ENCODE data around the gene FHIT. TPM values are rescaled to one million over a fixed set of nuclear protein-coding genes. Genes with fewer than 3 reads are reported as not detected.

FHIT gene
- total and polyA plus RNA-seq, 4 donors, result 6.9 to 16.5 (median 9.9) TPM

DNA sequence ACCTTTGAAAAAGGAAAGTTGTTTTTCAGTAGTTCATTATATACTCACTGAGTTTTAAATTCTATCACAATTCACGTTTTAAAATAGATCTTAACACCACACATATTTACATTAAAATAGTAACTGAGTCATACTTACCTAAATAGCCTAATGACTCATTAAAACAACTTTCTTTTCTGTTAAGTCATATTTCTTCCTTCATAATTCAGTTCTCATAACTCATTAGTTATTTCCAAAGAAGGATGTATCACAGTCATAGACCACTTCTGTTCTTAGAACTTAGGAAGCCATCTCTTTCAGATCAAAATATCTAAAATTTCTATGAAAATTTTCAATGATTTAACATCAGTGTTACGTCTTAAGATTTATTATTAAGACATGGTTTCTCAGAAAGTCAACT, 885.9 kb downstream of the FHIT start:
- H3K27me3 ChIP-seq (ENCODE audit: control insufficient read depth, insufficient read depth, low read length), result no peaks in the 10 kb centered on the region
- no peaks in the 10 kb centered on the region for H3K4me1 ChIP-seq (ENCODE audit: control insufficient read depth, insufficient read depth, low read length)
- no peaks in the 10 kb centered on the region for H3K9me3 ChIP-seq (ENCODE audit: control insufficient read depth, insufficient read depth, low read length)
- no peak overlapping the region for H3K27ac ChIP-seq (ENCODE audit: low read depth, low read length)
- DNase-seq (ENCODE audit: low read depth in 4 of 6, low spot score in 6 of 6), result no peak
- H3K4me3 ChIP-seq (ENCODE audit: low read depth, low read length), result no peak overlapping the region
- H3K36me3 ChIP-seq (ENCODE audit: control insufficient read depth, insufficient read depth, low read length), result no peaks in the 10 kb centered on the region
- WGBS (ENCODE audit: insufficient coverage), result no CpG with 5 or more reads among the region's 2 CpGs

DNA sequence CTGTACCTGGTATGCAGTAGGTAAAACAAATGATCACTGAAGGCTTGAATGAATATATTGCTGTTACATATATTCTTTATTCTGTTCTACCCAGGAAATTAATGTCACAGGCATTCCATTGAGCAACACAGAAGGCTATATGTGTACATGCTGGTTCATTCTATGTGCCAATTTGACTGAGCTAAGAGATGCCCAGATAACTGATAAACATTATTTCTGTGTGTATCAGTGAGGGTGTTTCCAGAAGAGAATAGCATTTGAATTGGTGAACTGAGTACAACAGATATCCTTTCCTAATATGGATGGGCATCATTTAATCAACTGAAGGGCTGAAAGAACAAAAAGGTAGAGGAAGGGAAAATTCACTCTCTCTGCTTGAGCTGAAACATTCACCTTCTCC, 886.8 kb downstream of the FHIT start:
- Histone ChIP-seq H3K9me3 (ENCODE audit: control insufficient read depth, insufficient read depth, low read length) (no peaks in the 10 kb centered on the region), H3K27ac (ENCODE audit: low read depth, low read length) (no peak overlapping the region), H3K4me3 (ENCODE audit: low read depth, low read length) (no peak overlapping the region), H3K36me3 (ENCODE audit: control insufficient read depth, insufficient read depth, low read length) (no peaks in the 10 kb centered on the region), H3K27me3 (ENCODE audit: control insufficient read depth, insufficient read depth, low read length) (no peaks in the 10 kb centered on the region), H3K4me1 (ENCODE audit: control insufficient read depth, insufficient read depth, low read length) (no peaks in the 10 kb centered on the region)
- DNase-seq (ENCODE audit: low read depth in 4 of 6, low spot score in 6 of 6), result no peak

DNA sequence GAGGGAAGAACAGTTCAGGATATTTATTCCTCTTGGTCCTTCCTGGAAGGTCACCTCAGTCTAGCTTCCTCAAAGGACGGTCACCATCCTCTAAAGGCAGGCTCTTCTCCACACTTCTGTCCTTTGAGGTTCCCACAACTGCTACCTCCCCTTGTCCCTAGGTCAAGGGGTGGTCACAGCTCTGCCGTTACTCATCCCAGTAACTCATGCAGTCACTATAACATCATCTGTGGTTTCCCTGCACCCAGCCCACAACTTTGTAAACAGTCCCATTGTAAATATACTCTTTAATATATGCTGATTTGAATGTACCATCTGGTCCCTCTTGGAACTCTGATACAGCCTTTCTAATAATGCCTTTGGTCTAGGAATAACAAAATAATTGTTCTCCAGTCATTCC, 887.4 kb downstream of the FHIT start:
- peak in 1 of 6 donors; percentile 5 for DNase-seq (ENCODE audit: low read depth in 4 of 6, low spot score in 6 of 6)
- Histone ChIP-seq H3K4me3 (ENCODE audit: low read depth, low read length) (no peak overlapping the region), H3K27me3 (ENCODE audit: control insufficient read depth, insufficient read depth, low read length) (no peaks in the 10 kb centered on the region), H3K4me1 (ENCODE audit: control insufficient read depth, insufficient read depth, low read length) (no peaks in the 10 kb centered on the region), H3K36me3 (ENCODE audit: control insufficient read depth, insufficient read depth, low read length) (no peaks in the 10 kb centered on the region), H3K9me3 (ENCODE audit: control insufficient read depth, insufficient read depth, low read length) (no peaks in the 10 kb centered on the region), H3K27ac (ENCODE audit: low read depth, low read length) (no peak overlapping the region)
- WGBS (ENCODE audit: insufficient coverage), result 87% methylated on average over 1 of the region's 2 CpGs

DNA sequence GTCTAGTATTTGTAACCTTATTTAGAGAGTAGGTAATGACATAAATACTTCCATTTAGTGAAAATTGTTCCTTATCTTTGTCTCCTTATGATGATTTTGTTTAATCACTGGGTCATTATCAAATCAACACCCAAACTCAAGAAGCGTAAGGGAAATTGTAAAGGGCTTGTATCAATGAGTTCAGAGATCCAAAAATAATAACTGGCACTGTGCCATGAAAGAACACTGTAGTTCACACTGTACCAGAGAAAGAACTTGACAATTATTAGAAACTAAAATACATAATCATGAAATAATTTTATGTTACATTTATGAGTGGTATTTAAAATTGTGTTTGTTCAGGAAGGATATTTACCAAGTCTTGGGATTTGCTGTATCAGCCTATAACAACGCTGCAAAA, 895.4 kb downstream of the FHIT start:
- no peak for DNase-seq (ENCODE audit: low read depth in 4 of 6, low spot score in 6 of 6)
- H3K4me1 ChIP-seq (ENCODE audit: control insufficient read depth, insufficient read depth, low read length), result no peaks in the 10 kb centered on the region
- no peaks in the 10 kb centered on the region for H3K36me3 ChIP-seq (ENCODE audit: control insufficient read depth, insufficient read depth, low read length)
- H3K9me3 ChIP-seq (ENCODE audit: control insufficient read depth, insufficient read depth, low read length), result no peaks in the 10 kb centered on the region
- no peak overlapping the region for H3K27ac ChIP-seq (ENCODE audit: low read depth, low read length)
- H3K27me3 ChIP-seq (ENCODE audit: control insufficient read depth, insufficient read depth, low read length), result no peaks in the 10 kb centered on the region
- no peak overlapping the region for H3K4me3 ChIP-seq (ENCODE audit: low read depth, low read length)
- no CpG with 5 or more reads among the region's 2 CpGs for WGBS (ENCODE audit: insufficient coverage)

DNA sequence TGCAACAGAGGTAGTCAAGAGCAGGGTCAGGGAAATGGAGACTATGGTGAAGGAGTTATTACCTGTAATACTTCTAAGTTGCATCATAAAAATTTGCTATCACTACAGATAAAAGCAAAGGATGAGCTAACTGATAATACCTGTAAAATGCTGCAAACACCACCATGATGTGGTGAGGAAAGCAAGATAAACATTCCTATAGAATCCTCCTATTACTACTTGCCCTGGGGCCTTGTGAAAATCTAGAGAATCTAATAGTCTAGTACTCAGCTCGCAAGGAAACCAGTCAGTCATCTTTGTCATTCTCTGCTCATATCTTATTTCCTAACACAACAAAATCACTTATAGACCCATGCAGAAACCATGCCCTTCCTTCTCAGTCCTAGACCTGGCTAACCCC, 899.8 kb downstream of the FHIT start:
- Histone ChIP-seq H3K4me3 (ENCODE audit: low read depth, low read length) (no peak overlapping the region), H3K9me3 (ENCODE audit: control insufficient read depth, insufficient read depth, low read length) (no peaks in the 10 kb centered on the region), H3K36me3 (ENCODE audit: control insufficient read depth, insufficient read depth, low read length) (no peaks in the 10 kb centered on the region), H3K27ac (ENCODE audit: low read depth, low read length) (no peak overlapping the region), H3K27me3 (ENCODE audit: control insufficient read depth, insufficient read depth, low read length) (no peaks in the 10 kb centered on the region), H3K4me1 (ENCODE audit: control insufficient read depth, insufficient read depth, low read length) (no peaks in the 10 kb centered on the region)
- WGBS (ENCODE audit: insufficient coverage), result 100% methylated on average over 1 of the region's 1 CpG
- no peak for DNase-seq (ENCODE audit: low read depth in 4 of 6, low spot score in 6 of 6)

DNA sequence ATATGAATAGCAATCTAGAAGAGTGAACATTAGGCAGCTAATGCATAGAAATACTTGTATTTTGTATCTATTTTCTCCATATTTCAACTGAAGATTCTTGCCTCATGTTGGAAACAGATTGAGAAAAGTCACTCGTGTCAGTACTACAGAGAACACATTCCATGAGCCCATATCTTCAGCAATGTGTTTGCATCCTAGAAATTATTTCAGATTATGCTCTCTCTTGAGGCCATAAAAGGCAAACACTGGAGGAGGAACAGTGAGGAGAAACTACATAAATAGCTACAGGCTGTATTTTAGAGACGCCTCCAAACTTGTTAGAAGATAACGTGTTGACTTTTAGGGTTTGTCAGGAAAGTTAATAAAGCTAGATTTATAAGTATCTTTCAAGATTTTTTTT, 906.9 kb downstream of the FHIT start:
- 100% methylated on average over 1 of the region's 3 CpGs for whole genome bisulfite sequencing (ENCODE audit: insufficient coverage)
- no peaks in the 10 kb centered on the region for H3K9me3 ChIP-seq (ENCODE audit: control insufficient read depth, insufficient read depth, low read length)
- H3K36me3 ChIP-seq (ENCODE audit: control insufficient read depth, insufficient read depth, low read length), result no peaks in the 10 kb centered on the region
- no peak overlapping the region for H3K4me3 ChIP-seq (ENCODE audit: low read depth, low read length)
- H3K4me1 ChIP-seq (ENCODE audit: control insufficient read depth, insufficient read depth, low read length), result no peaks in the 10 kb centered on the region
- H3K27ac ChIP-seq (ENCODE audit: low read depth, low read length), result no peak overlapping the region
- peak in 1 of 6 donors; percentile 20 for DNase-seq (ENCODE audit: low read depth in 4 of 6, low spot score in 6 of 6)
- H3K27me3 ChIP-seq (ENCODE audit: control insufficient read depth, insufficient read depth, low read length), result no peaks in the 10 kb centered on the region

DNA sequence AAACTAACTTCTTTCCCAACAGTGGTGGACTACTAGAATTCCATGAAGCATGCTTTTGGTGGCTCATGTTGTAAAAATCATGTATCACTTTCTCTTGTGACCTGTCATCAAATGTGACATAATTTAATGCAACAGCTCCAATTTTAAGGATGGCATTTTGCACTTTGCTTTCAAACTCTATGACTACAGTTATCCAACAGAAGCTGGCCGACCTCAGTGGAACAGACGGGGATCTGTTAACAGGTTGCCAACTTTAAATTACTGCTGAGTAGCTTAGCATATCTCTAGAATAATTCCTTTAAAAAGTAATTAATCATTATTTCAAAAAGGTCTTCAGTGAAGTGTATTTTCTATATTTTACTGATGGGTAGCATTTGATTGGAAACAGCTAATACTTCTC, 907.4 kb downstream of the FHIT start:
- no CpG with 5 or more reads among the region's 2 CpGs for WGBS (ENCODE audit: insufficient coverage)
- Histone ChIP-seq H3K27me3 (ENCODE audit: control insufficient read depth, insufficient read depth, low read length) (no peaks in the 10 kb centered on the region), H3K27ac (ENCODE audit: low read depth, low read length) (no peak overlapping the region), H3K4me1 (ENCODE audit: control insufficient read depth, insufficient read depth, low read length) (no peaks in the 10 kb centered on the region), H3K4me3 (ENCODE audit: low read depth, low read length) (no peak overlapping the region), H3K36me3 (ENCODE audit: control insufficient read depth, insufficient read depth, low read length) (no peaks in the 10 kb centered on the region), H3K9me3 (ENCODE audit: control insufficient read depth, insufficient read depth, low read length) (no peaks in the 10 kb centered on the region)
- DNase-seq (ENCODE audit: low read depth in 4 of 6, low spot score in 6 of 6), result peak in 1 of 6 donors; percentile 75

DNA sequence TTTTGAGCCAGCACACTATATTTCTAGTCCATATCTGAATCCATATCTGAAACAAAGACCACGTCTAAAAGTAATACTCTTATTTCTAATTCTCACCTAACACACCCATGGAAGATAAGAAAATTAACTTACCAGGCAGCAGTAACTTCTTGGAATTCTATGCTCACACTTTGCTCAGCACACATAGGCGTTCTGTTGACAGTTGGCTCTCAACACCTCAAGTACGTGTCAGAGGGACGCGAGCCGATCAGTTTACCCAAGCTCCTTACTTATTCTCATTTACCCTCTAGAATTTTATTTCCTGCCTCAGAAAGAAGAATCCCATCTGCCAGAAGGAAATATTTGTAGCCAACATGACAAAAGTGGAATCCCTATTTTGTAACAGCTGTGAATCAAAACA, 911.9 kb downstream of the FHIT start:
- peak in 1 of 6 donors; percentile 22 for DNase-seq (ENCODE audit: low read depth in 4 of 6, low spot score in 6 of 6)
- no peak overlapping the region for H3K27ac ChIP-seq (ENCODE audit: low read depth, low read length)
- H3K27me3 ChIP-seq (ENCODE audit: control insufficient read depth, insufficient read depth, low read length), result no peaks in the 10 kb centered on the region
- no peak overlapping the region for H3K4me3 ChIP-seq (ENCODE audit: low read depth, low read length)
- WGBS (ENCODE audit: insufficient coverage), result 80% methylated on average over 3 of the region's 6 CpGs
- no peaks in the 10 kb centered on the region for H3K36me3 ChIP-seq (ENCODE audit: control insufficient read depth, insufficient read depth, low read length)
- H3K9me3 ChIP-seq (ENCODE audit: control insufficient read depth, insufficient read depth, low read length), result no peaks in the 10 kb centered on the region
- H3K4me1 ChIP-seq (ENCODE audit: control insufficient read depth, insufficient read depth, low read length), result no peaks in the 10 kb centered on the region

DNA sequence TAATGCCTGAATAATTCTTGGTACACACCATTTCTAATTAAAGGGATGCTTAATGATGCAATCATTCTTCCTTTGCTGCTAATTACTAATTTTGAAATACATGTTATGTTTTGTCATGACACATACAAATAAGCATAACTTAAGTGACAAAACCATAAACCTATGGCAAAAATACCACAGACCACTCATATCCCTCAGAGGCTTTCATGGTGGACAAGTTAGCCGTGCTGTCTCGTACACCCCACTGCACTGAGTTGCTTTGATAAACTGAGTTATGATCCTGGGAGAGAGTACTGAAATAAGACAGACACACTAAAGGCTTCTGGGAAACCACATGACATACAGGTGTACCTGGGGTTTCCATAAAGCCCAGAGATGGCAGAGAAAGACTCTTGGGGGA, 913.8 kb downstream of the FHIT start:
- no CpG with 5 or more reads among the region's 2 CpGs for WGBS (ENCODE audit: insufficient coverage)
- Histone ChIP-seq H3K9me3 (ENCODE audit: control insufficient read depth, insufficient read depth, low read length) (no peaks in the 10 kb centered on the region), H3K36me3 (ENCODE audit: control insufficient read depth, insufficient read depth, low read length) (no peaks in the 10 kb centered on the region), H3K27ac (ENCODE audit: low read depth, low read length) (no peak overlapping the region), H3K27me3 (ENCODE audit: control insufficient read depth, insufficient read depth, low read length) (no peaks in the 10 kb centered on the region), H3K4me3 (ENCODE audit: low read depth, low read length) (no peak overlapping the region), H3K4me1 (ENCODE audit: control insufficient read depth, insufficient read depth, low read length) (no peaks in the 10 kb centered on the region)
- no peak for DNase-seq (ENCODE audit: low read depth in 4 of 6, low spot score in 6 of 6)

DNA sequence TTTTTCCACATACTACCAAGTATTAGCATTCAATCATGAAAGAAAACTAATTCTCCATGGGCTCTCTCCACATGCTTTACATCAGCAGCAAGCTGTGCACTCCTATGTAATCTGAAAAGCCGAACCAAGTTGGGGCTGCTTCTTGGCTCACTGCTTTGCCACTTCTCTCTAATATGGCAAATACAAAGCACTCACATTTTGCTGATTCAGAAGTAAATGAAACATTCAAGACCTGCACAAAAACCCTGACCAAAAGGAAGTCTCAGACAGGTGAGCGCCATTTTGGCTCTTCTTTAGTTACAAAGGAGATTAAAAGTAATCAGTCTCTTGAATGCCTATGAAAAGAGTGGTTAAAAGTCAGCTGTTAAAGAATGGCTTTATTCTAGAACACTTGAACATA, 915.2 kb downstream of the FHIT start:
- Histone ChIP-seq H3K4me3 (ENCODE audit: low read depth, low read length) (no peak overlapping the region), H3K36me3 (ENCODE audit: control insufficient read depth, insufficient read depth, low read length) (no peaks in the 10 kb centered on the region), H3K27ac (ENCODE audit: low read depth, low read length) (no peak overlapping the region), H3K9me3 (ENCODE audit: control insufficient read depth, insufficient read depth, low read length) (no peaks in the 10 kb centered on the region), H3K27me3 (ENCODE audit: control insufficient read depth, insufficient read depth, low read length) (no peaks in the 10 kb centered on the region), H3K4me1 (ENCODE audit: control insufficient read depth, insufficient read depth, low read length) (no peaks in the 10 kb centered on the region)
- peak in 1 of 6 donors; percentile 49 for DNase-seq (ENCODE audit: low read depth in 4 of 6, low spot score in 6 of 6)
- WGBS (ENCODE audit: insufficient coverage), result 88% methylated on average over 1 of the region's 2 CpGs

All from spinal cord (tissue), 10 donors.